ENCODE data around the gene PCK2.

DNA sequence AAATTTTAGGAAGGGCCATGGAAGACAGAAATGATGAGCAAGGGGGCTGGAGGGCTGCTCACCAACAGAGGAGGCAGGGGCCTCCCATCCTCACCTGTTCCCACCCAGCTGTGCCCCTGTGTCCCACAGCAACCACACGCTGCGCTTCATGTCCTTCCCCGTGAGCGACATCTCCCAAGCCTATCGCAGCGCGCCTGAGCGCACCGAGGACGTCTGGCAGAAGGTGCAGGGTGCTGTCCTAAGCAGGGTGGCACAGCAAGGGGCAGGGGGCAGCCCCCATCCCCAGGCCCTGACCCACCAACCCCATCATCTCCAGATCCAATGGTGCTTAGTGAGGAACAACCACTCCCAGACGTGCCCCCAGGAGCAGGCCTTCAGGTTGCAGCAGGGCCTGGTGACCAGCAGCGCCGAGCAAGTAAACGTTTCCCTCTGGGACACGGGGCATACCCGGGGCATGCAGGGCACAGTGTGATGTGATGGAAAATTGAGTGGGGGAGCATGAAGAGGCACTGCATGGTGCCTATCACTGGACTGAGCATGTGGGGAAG lies 34.2 kb upstream of the PCK2 start:
- TF ChIP-seq POLR2AphosphoS5 (IDR thresholded peaks at IDR 0.05; ENCODE audit: low read depth, low read length) (no peak), POLR2A (IDR thresholded peaks at IDR 0.05; ENCODE audit: low read depth, low read length) (no peak)

Data from GM12892 (cell line).